Activated T-cell treated with anti-CD3 and anti-CD28 coated beads, Interleukin-2, amount 50 U/mL, for 72 hours (primary cell): ENCODE measurements around the gene TBC1D10A. TPM values are rescaled to one million over a fixed set of nuclear protein-coding genes. Genes with fewer than 3 reads are reported as not detected.
A peak's percentile ranks its signal among the peaks of the same experiment; 100 is the strongest.

ENCODE experiments used
- ATAC-seq, 2 donors: fragments of 150-1000 bp; cut with Tn5 transposase; replicated peaks in 1 of 2; 2 replicates each; pipeline ENCODE4 v1.10.0; 2021; ENCODE audit warnings: moderate library complexity in 2 of 2, mild to moderate bottlenecking in 1 of 2
- DNase-seq, 2 donors: peaks; one replicate each; pipeline ENCODE4 v3.0.0; 2021 to 2022; ENCODE audit warnings: mixed read lengths in 1 of 2
- H3K27ac Mint-ChIP-seq: one replicate; pipeline ENCODE4 v1.8.0; 2022; ENCODE audit warnings: mild to moderate bottlenecking, moderate library complexity, mixed read lengths
- H3K27me3 Mint-ChIP-seq: one replicate; pipeline ENCODE4 v1.8.0; 2022; ENCODE audit warnings: low read depth, mixed read lengths
- H3K36me3 Mint-ChIP-seq, 2 donors: one replicate each; pipeline ENCODE4 v1.8.0; 2022; ENCODE audit warnings: mixed read lengths in 2 of 2, mild to moderate bottlenecking in 1 of 2; ENCODE audit not compliant: insufficient read depth in 2 of 2
- H3K4me1 Mint-ChIP-seq: one replicate; pipeline ENCODE4 v1.8.0; 2022; ENCODE audit warnings: low read depth, mixed read lengths
- H3K4me3 Mint-ChIP-seq, 2 donors: one replicate each; pipeline ENCODE4 v1.8.0; 2022; ENCODE audit warnings: mild to moderate bottlenecking in 2 of 2, mixed read lengths in 2 of 2, moderate library complexity in 2 of 2
- H3K9me3 Mint-ChIP-seq, 2 donors: one replicate each; pipeline ENCODE4 v1.8.0; 2022; ENCODE audit warnings: mixed read lengths in 2 of 2
- total RNA-seq, 2 donors: library from RNA; stranded (reverse); gene quantifications; one replicate each; pipeline ENCODE4 v1.2.3, GENCODE V29; 2022

The TBC1D10A gene
- total RNA-seq, 2 donors from 2014 or later: 25.6 to 30.0 TPM

DNA sequence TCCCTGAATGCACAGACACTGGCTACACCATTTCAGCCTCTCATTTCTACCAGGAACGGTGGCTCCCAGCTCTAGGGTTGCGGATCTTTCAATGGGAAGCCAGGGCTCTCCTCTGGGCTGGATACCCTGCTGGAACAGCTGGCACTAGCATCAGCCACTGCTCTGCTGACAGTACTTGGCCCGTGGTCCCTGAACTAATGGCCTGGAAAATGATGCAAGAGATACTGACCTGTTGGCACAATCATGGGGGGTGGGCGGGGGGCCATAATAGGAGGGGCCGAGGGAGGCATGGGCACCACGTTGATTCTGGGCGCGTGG lies 10.7 kb upstream of the TBC1D10A start:
- peaks cover 20 to 35% of the 10 kb centered on the region in 2 donors for H3K36me3 Mint-ChIP-seq
- H3K9me3 Mint-ChIP-seq: no peaks in the 10 kb centered on the region
- no peak for ATAC-seq
- H3K4me3 Mint-ChIP-seq: no peak overlapping the region
- no peak for DNase-seq
- no peaks in the 10 kb centered on the region for H3K27me3 Mint-ChIP-seq
- no peak overlapping the region for H3K27ac Mint-ChIP-seq
- peaks cover 36% of the 10 kb centered on the region for H3K4me1 Mint-ChIP-seq

DNA sequence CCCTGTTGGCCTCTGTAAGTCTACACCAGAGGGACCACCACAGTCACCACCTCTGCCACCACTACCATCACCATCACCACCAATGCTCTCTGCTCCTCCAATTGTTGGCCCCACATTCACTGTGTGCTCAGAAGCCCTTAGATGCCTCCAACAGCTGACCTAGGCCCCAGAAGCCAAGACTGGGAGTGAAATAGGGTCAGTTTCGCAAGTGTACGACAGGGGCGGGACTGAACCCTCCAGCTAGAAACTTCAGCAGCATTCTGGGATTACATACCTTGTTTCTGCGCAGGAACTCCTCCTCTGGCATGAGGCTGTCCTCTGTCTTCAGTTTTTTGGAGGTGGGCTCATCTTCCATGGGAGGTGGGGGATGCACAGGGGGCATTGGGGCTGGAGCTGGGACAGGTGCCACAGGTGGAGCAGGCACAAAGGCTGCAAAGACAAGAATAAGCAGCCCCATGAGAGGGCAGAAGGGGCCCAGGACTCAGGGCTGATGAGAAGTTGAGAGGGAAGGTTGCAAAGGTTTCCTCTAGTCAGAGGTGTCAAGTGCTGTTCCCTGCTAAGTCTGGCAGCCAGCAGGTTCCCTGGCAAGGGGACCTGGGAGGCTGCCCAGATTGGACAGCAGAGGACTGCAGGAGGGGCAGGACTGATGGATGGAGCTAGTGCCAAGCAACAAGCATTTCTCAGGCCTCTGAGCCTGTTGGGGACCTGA lies 10.2 kb upstream of the TBC1D10A start:
- Mint-ChIP-seq H3K36me3 (peaks cover 16 to 35% of the 10 kb centered on the region in 2 donors), H3K4me3 (no peak overlapping the region), H3K4me1 (peaks cover 36% of the 10 kb centered on the region), H3K27ac (no peak overlapping the region), H3K9me3 (no peaks in the 10 kb centered on the region), H3K27me3 (no peaks in the 10 kb centered on the region)
- DNase-seq: no peak
- ATAC-seq: no peak

DNA sequence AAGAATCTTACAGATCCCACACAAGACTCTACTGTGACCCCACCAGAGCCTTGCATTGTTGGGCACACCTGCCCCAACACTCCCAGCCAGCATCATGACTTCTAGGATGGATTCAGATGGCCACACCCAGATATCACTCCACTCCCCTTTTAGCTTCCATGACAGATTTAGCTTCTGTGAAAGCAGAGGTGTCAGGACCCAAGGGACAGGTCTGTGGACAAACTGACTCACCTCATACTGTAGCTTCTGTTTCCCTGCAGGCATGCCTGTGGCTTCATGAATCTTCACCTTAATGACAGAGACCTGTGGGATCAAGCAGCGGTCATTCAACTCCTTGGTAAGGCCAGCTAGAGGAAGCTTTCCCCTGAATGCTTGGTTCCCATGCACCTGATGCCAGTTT lies 8.5 kb upstream of the TBC1D10A start:
- Mint-ChIP-seq H3K27me3 (no peaks in the 10 kb centered on the region), H3K9me3 (no peaks in the 10 kb centered on the region), H3K27ac (no peak overlapping the region), H3K36me3 (peaks cover 18 to 36% of the 10 kb centered on the region in 2 donors), H3K4me1 (peaks cover 36% of the 10 kb centered on the region), H3K4me3 (peak overlapping the region in 1 of 2 donors; percentile 32)
- DNase-seq (no peak), ATAC-seq (peak; percentile 40 to 51)

- H3K9me3 Mint-ChIP-seq: no peaks in the 10 kb centered on the region
These were observed 7.9 kb upstream of the TBC1D10A start for GRCh38 chr22:30334646-30335045.

DNA sequence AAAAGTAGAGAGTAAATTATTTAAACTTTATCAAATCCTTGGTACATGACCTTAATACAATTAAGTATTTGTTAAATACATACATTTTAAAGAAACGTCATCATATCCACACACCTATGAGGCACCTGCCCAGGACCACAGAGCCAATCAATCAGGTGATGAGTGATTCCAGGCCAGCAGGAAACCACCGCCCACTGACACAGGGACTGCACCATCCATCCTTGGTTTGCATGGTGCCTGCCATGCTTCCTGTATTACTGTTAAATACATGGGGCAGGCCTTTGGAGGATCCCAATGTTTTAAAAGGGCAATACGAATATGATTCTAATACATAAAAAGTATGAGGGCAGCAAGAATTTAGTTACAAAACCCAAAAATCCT lies 7.0 kb upstream of the TBC1D10A start:
- peak; percentile 43 to 60 for ATAC-seq
- H3K9me3 Mint-ChIP-seq: no peaks in the 10 kb centered on the region
- DNase-seq: no peak
- no peaks in the 10 kb centered on the region for H3K27me3 Mint-ChIP-seq
- H3K27ac Mint-ChIP-seq: peak overlapping the region; percentile 94
- H3K36me3 Mint-ChIP-seq: peaks cover 16 to 26% of the 10 kb centered on the region in 2 donors
- peaks cover 36% of the 10 kb centered on the region for H3K4me1 Mint-ChIP-seq
- H3K4me3 Mint-ChIP-seq: peak overlapping the region in 1 of 2 donors; percentile 27

More at GRCh38 chr22:30334646-30335045, 7.9 kb upstream of the TBC1D10A start:
- DNase-seq (no peak), ATAC-seq (peak in 1 of 2 donors; percentile 38)
- H3K27ac Mint-ChIP-seq: peak overlapping the region; percentile 72
- peaks cover 16 to 32% of the 10 kb centered on the region in 2 donors for H3K36me3 Mint-ChIP-seq
- H3K4me1 Mint-ChIP-seq: peaks cover 36% of the 10 kb centered on the region
- H3K27me3 Mint-ChIP-seq: no peaks in the 10 kb centered on the region
- peak overlapping the region in 1 of 2 donors; percentile 32 for H3K4me3 Mint-ChIP-seq

DNA sequence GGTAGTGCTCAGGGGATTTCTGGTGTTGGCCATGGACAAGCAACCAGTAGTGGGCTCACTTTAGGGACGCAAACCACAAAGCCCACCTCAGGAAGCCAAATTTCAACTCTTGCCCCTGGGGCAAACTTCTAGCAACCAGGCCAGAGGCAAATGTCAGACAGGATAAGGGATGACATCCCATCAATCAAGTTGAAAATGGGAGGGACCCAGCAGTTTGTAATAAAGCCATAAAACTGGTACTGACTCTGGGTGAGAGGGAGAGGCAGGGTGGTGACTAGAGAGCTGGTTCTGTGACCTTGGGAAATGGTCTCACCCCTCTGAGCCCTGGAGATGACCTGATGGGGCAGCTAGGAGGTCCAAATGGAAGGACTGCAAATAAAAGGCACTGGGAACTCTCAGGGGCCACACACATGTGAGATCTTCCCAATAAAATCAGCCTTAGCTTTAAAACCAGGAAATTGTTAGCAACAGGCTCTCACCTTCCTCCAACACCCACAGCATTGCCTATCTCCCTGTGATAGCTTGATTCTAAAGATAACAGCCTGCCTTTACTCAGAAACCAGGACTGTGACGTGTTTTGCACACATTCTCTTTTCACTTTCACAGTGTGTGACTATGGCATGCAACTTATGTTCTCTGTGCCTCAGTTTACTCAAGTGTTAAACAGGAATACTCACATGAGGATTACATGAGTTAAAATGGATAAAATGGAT lies 6.4 kb upstream of the TBC1D10A start:
- Mint-ChIP-seq H3K27me3 (no peaks in the 10 kb centered on the region), H3K4me1 (peaks cover 40% of the 10 kb centered on the region), H3K4me3 (peak overlapping the region in 1 of 2 donors; percentile 18), H3K9me3 (no peaks in the 10 kb centered on the region), H3K36me3 (peaks cover 13 to 25% of the 10 kb centered on the region in 2 donors), H3K27ac (peak overlapping the region; percentile 94)
- no peak for DNase-seq
- ATAC-seq: peak; percentile 58 to 60

DNA sequence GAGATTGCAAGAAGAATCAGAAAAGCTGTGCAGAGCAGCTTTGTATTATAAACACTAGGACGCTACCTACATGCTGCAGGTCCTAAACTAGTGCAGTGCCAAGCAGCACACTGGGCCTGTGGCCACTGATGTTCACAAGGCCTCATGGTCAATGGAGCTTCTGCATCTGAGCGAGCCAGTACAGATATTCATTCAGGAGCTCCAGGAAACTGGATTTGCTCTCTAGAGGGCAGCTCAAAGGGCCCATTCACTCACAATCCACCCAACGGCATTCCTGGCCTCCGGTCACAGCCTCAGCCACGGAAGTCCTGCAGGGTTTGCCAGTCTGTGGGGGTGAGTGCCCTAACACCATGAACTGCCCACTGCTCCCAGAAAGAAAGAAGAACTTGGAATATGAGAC lies 5.8 kb upstream of the TBC1D10A start:
- peak overlapping the region in 1 of 2 donors; percentile 18 for H3K4me3 Mint-ChIP-seq
- H3K9me3 Mint-ChIP-seq: no peaks in the 10 kb centered on the region
- peaks cover 46% of the 10 kb centered on the region for H3K4me1 Mint-ChIP-seq
- H3K27me3 Mint-ChIP-seq: no peaks in the 10 kb centered on the region
- H3K36me3 Mint-ChIP-seq: peaks cover 13 to 24% of the 10 kb centered on the region in 2 donors
- no peak for DNase-seq
- no peak overlapping the region for H3K27ac Mint-ChIP-seq
- no peak for ATAC-seq

DNA sequence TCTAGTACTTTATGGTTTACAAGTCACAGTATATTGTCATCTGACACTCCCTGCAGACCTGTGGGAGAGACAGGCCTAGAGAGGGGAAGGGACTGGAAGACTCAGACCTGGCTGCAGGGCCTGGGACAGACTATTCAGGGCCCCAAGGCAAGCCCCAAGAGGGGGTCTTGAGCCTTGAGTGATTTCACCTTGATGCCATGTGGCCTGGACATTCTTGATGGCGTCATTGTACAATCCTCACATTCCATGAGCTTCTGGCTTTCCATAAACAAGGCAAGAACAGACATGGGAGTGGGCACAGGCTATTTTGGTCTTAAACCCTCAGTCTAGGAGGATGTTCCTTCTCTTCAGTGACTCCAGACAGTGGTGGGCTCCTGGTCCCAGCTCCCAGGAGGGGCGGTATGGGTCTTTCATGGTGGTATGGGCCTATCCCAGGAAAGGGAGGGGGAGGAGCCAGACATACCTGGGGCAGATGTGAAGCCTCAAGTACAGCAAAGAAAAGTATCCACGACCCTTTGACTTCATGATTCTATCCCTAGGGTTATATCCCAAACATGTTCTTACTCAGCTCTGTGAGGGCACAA lies 1.8 kb upstream of the TBC1D10A start:
- H3K27ac Mint-ChIP-seq: peak overlapping the region; percentile 36

DNA sequence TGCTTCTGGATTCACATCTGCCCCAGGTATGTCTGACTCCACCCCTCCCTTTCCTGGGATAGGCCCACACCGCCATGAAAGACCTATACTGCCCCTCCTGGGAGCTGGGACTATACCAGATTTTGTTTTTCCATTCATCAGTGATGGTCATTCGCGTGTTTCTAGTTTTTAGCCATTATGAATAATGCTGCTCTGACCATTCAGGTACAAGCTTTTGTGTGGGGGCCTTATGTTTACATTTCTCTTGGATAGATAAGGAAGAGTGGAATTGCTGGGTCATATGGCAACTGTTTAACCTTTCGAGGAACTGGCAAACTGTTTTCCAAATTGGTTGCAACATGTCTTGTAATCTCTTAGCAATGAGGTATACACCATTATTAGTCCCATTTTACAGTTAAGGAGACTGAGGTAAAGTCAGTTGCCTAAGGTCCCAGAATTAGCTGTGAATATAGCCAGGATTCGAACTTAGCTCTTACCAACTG lies 1.2 kb upstream of the TBC1D10A start:
- H3K27me3 Mint-ChIP-seq: no peaks in the 10 kb centered on the region
- DNase-seq (no peak), ATAC-seq (no peak)
- H3K4me3 Mint-ChIP-seq: peak overlapping the region; percentile 89 to 97
- H3K4me1 Mint-ChIP-seq: peaks cover 52% of the 10 kb centered on the region
- H3K9me3 Mint-ChIP-seq: no peaks in the 10 kb centered on the region
- peak overlapping the region; percentile 92 for H3K27ac Mint-ChIP-seq
- H3K36me3 Mint-ChIP-seq: peaks cover 6 to 10% of the 10 kb centered on the region in 2 donors

More for the DNA sequence above, 1.8 kb upstream of the TBC1D10A start:
- Mint-ChIP-seq H3K4me1 (peaks cover 52% of the 10 kb centered on the region), H3K9me3 (no peaks in the 10 kb centered on the region), H3K27me3 (no peaks in the 10 kb centered on the region), H3K4me3 (no peak overlapping the region), H3K36me3 (peaks cover 6 to 10% of the 10 kb centered on the region in 2 donors)
- ATAC-seq (no peak), DNase-seq (no peak)

DNA sequence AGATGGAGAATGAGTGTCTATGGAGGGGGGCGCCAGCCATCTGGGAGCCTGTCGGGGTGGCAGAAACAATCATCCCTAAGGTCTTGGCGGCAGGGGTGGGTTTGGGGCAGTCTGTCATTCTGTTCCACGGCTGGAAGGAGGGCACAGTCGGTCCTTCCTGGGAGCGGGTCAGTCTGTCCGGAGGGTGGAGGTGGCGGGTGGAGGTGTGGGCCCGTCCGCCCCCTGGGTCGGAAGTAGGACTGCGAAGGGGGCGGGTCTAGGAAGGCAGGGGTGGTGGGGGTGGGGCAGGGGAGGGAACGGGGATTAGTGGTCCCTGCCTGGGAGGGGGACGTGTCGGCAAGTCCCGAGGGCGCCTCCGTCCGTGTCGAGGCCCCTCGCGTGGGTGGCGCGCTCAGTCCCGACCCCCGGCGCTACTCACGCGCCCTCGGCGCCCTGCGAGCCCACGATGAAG lies 461 bp downstream of the TBC1D10A start:
- peak; percentile 36 to 41 for ATAC-seq
- DNase-seq: peak; percentile 38 to 39
- Mint-ChIP-seq H3K36me3 (peaks cover 5 to 9% of the 10 kb centered on the region in 2 donors), H3K27me3 (no peaks in the 10 kb centered on the region), H3K4me1 (peaks cover 59% of the 10 kb centered on the region), H3K4me3 (peak overlapping the region; percentile 80 to 90), H3K27ac (peak overlapping the region; percentile 80), H3K9me3 (no peaks in the 10 kb centered on the region)

DNA sequence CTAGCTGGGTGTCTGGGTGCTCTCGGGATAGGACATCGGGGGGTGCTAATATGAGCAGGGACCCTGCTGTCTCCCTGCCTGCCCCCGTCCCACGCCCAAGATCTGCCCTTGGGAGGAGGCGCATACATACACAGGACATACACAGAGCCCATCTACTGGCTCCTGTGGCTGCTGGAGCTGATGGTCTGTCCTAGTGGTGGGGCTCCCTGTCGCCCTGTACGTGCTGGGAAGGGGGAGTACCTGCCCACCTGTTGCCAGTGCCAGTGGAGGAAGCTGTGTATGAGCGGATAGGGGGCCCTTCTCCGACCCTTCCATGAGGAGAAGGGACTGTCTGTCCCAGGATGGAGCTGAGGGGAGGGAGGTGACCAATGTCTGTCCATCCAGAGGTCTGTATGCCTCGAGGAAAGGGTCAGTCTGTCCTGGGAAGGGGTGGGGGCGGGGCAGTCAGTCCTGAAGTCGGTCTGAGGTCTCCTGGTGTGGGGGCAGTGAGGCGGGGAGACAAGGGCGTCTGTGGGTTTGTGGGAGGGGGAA lies 952 bp downstream of the TBC1D10A start:
- Mint-ChIP-seq H3K4me1 (peaks cover 62% of the 10 kb centered on the region), H3K27me3 (no peaks in the 10 kb centered on the region), H3K27ac (peak overlapping the region; percentile 80), H3K36me3 (peaks cover 4 to 8% of the 10 kb centered on the region in 2 donors), H3K4me3 (peak overlapping the region; percentile 80 to 90), H3K9me3 (no peaks in the 10 kb centered on the region)
- DNase-seq: no peak
- no peak for ATAC-seq

GRCh38 chr22:30325065-30325720 lies 1.5 kb downstream of the TBC1D10A start:
- H3K9me3 Mint-ChIP-seq: no peaks in the 10 kb centered on the region
- peaks cover 62% of the 10 kb centered on the region for H3K4me1 Mint-ChIP-seq
- peak overlapping the region; percentile 80 to 90 for H3K4me3 Mint-ChIP-seq
- ATAC-seq (no peak), DNase-seq (no peak)
- H3K27ac Mint-ChIP-seq: peak overlapping the region; percentile 80
- H3K36me3 Mint-ChIP-seq: peaks cover 0 to 6% of the 10 kb centered on the region in 2 donors
- H3K27me3 Mint-ChIP-seq: no peaks in the 10 kb centered on the region
